ENCODE data around the gene MMP15.

Gene MMP15

GRCh38 chr16:57979006-57979585 lies 46.5 kb upstream of the MMP15 start:
- TF ChIP-seq, protein P1, sequence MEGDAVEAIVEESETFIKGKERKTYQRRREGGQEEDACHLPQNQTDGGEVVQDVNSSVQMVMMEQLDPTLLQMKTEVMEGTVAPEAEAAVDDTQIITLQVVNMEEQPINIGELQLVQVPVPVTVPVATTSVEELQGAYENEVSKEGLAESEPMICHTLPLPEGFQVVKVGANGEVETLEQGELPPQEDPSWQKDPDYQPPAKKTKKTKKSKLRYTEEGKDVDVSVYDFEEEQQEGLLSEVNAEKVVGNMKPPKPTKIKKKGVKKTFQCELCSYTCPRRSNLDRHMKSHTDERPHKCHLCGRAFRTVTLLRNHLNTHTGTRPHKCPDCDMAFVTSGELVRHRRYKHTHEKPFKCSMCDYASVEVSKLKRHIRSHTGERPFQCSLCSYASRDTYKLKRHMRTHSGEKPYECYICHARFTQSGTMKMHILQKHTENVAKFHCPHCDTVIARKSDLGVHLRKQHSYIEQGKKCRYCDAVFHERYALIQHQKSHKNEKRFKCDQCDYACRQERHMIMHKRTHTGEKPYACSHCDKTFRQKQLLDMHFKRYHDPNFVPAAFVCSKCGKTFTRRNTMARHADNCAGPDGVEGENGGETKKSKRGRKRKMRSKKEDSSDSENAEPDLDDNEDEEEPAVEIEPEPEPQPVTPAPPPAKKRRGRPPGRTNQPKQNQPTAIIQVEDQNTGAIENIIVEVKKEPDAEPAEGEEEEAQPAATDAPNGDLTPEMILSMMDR (IDR thresholded peaks at IDR 0.05; ENCODE audit: low read length), result no peak
- no peak for TF ChIP-seq EZH2 (IDR thresholded peaks at IDR 0.05; ENCODE audit: borderline replicate concordance, low read length)
- no peaks in the 10 kb centered on the region for H3K9me2 ChIP-seq (ENCODE audit: low read depth, low read length)
- no peaks in the 10 kb centered on the region for H3K9me3 ChIP-seq (ENCODE audit: low read length)
- H4K20me1 ChIP-seq (ENCODE audit: insufficient read depth, low read length), result no peaks in the 10 kb centered on the region
- no peak overlapping the region for H3K9ac ChIP-seq (ENCODE audit: low read length)
- H3K4me1 ChIP-seq (ENCODE audit: insufficient read depth, low read length, severe bottlenecking), result no peaks in the 10 kb centered on the region
- H3K4me2 ChIP-seq (ENCODE audit: low read length), result no peak overlapping the region
- H3K27ac ChIP-seq (ENCODE audit: low read depth, low read length, poor library complexity, severe bottlenecking), result no peak overlapping the region
- no peak overlapping the region for H3K4me3 ChIP-seq (ENCODE audit: low read depth, low read length, poor library complexity, severe bottlenecking)
- H3K36me3 ChIP-seq (ENCODE audit: insufficient read depth, low read length), result no peaks in the 10 kb centered on the region
- H3F3A ChIP-seq (ENCODE audit: insufficient read depth, low read length), result no peaks in the 10 kb centered on the region
- no peak overlapping the region for H2AFZ ChIP-seq (ENCODE audit: low read length)
- H3K79me2 ChIP-seq (ENCODE audit: insufficient read depth, low read length), result no peaks in the 10 kb centered on the region
- H3K27me3 ChIP-seq (ENCODE audit: insufficient read depth, low read length), result no peaks in the 10 kb centered on the region

DNA sequence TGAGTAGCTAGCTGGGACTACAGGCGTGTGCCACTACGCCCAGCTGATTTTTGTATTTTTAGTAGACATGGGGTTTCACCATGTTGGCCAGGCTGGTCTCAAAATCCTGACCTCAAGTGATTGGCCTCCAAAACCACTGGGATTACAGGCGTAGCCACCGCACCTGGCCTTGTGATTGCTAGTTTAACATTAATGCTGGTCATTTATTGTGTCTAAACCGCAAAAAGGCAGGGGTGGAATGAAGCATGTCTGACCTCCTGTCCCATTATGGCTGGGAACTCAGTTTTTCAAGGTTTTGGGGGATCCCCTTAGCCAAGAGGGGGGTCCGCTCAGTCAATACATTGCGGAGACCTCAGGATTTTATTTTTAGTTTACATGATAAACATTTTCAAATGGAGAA lies 43.9 kb upstream of the MMP15 start:
- no peaks in the 10 kb centered on the region for H3K9me2 ChIP-seq (ENCODE audit: low read depth, low read length)
- no peaks in the 10 kb centered on the region for H3K9me3 ChIP-seq (ENCODE audit: low read length)
- H3K27me3 ChIP-seq (ENCODE audit: insufficient read depth, low read length), result no peaks in the 10 kb centered on the region
- H3F3A ChIP-seq (ENCODE audit: insufficient read depth, low read length), result no peaks in the 10 kb centered on the region
- H3K27ac ChIP-seq (ENCODE audit: low read depth, low read length, poor library complexity, severe bottlenecking), result no peak overlapping the region
- no peaks in the 10 kb centered on the region for H3K36me3 ChIP-seq (ENCODE audit: insufficient read depth, low read length)
- TF ChIP-seq, protein P1 (IDR thresholded peaks at IDR 0.05; ENCODE audit: low read length), result no peak
- no peak for TF ChIP-seq EZH2 (IDR thresholded peaks at IDR 0.05; ENCODE audit: borderline replicate concordance, low read length)
- no peak overlapping the region for H3K4me3 ChIP-seq (ENCODE audit: low read depth, low read length, poor library complexity, severe bottlenecking)
- H3K79me2 ChIP-seq (ENCODE audit: insufficient read depth, low read length), result no peaks in the 10 kb centered on the region
- no peak overlapping the region for H3K9ac ChIP-seq (ENCODE audit: low read length)
- H4K20me1 ChIP-seq (ENCODE audit: insufficient read depth, low read length), result no peaks in the 10 kb centered on the region
- no peak overlapping the region for H2AFZ ChIP-seq (ENCODE audit: low read length)
- H3K4me1 ChIP-seq (ENCODE audit: insufficient read depth, low read length, severe bottlenecking), result no peaks in the 10 kb centered on the region
- no peak overlapping the region for H3K4me2 ChIP-seq (ENCODE audit: low read length)

GRCh38 chr16:57982385-57982784 lies 43.2 kb upstream of the MMP15 start:
- no peaks in the 10 kb centered on the region for H3F3A ChIP-seq (ENCODE audit: insufficient read depth, low read length)
- H3K9ac ChIP-seq (ENCODE audit: low read length), result no peak overlapping the region
- TF ChIP-seq, protein P1 (IDR thresholded peaks at IDR 0.05; ENCODE audit: low read length), result no peak
- TF ChIP-seq EZH2 (IDR thresholded peaks at IDR 0.05; ENCODE audit: borderline replicate concordance, low read length), result no peak
- no peaks in the 10 kb centered on the region for H3K9me3 ChIP-seq (ENCODE audit: low read length)
- no peaks in the 10 kb centered on the region for H3K9me2 ChIP-seq (ENCODE audit: low read depth, low read length)
- no peaks in the 10 kb centered on the region for H3K4me1 ChIP-seq (ENCODE audit: insufficient read depth, low read length, severe bottlenecking)
- H3K4me2 ChIP-seq (ENCODE audit: low read length), result no peak overlapping the region
- no peak overlapping the region for H2AFZ ChIP-seq (ENCODE audit: low read length)
- H4K20me1 ChIP-seq (ENCODE audit: insufficient read depth, low read length), result no peaks in the 10 kb centered on the region
- H3K4me3 ChIP-seq (ENCODE audit: low read depth, low read length, poor library complexity, severe bottlenecking), result no peak overlapping the region
- H3K79me2 ChIP-seq (ENCODE audit: insufficient read depth, low read length), result no peaks in the 10 kb centered on the region
- H3K27ac ChIP-seq (ENCODE audit: low read depth, low read length, poor library complexity, severe bottlenecking), result no peak overlapping the region
- no peaks in the 10 kb centered on the region for H3K27me3 ChIP-seq (ENCODE audit: insufficient read depth, low read length)
- H3K36me3 ChIP-seq (ENCODE audit: insufficient read depth, low read length), result no peaks in the 10 kb centered on the region
